HG03103 (cell line): Measurements from ENCODE around the gene TRIM37.
"Not testable (repeated sequence)": the region's sequence is repeated elsewhere in the genome, so short reads cannot be mapped to it uniquely, and the experiment has no call there.

ENCODE experiments used
- ATAC-seq: cut with Tn5 transposase; IDR thresholded peaks from one replicate; pipeline ENCODE4 v1.9.1; 2021; ENCODE audit warnings: low read depth; ENCODE audit not compliant: unreplicated experiment

Gene TRIM37

DNA sequence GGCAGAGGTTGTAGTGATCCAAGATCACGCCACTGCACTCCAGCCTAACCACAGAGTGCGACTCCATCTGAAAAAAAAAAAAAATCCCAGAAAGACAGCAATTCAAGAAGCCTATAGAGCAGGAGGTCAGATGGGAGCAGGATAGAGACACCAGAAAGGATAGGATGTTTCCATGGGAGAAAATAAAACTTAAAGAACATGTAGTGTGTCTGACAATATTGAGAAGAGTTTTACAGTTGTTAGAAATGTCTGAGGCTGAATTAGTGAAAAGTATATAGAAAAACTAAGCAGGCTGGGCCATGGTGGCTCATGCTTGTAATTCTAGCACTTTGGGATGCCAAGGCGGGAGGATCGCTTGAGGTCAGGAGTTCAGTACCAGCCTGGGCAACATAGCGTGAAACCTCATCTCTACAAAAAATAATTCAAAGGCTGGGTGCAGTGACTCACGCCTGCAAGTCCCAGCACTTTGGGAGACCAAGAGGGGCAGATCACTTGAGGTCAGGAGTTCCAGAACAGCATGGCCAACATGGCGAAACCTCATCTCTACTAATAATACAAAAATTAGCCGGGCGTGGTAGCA lies 15.3 kb upstream of the TRIM37 start:
- no peak for ATAC-seq

DNA sequence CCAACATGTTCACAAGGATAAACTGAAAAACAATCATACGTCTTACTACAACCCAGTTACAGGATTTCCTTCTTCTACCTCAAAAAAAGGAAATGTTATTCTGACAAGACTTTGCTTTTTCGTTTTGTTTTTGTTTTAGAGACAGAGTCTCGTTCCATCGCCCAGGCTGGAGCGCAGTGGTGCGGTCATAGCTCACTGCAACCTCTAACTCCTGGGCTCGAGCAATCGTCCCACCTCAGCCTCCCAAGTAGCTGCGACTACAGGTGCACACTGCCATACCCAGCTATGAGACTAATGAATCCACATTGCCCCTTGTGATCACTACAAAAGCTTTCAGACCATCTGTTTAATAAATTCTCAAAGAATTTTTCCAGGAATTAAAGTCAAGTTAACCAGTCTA lies 8.8 kb upstream of the TRIM37 start:
- ATAC-seq, result no peak

DNA sequence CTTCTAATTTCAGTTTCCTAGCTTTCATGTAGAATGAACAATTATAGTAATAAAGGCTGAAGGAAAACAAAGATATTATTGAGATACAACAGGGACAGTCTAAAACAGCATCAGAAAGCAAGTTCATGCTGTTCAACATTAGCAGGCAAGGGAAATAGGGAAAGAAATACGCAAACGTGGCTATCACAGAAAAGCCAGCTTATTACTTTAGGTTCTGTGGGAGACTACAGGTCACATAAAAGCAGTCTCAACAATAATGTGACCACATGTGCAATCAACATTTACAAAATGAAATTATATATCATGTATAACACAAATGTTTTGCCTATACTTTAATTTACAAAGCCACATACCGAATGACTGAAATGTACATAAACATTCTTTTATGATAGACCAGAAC lies 4.9 kb upstream of the TRIM37 start:
- no peak for ATAC-seq

DNA sequence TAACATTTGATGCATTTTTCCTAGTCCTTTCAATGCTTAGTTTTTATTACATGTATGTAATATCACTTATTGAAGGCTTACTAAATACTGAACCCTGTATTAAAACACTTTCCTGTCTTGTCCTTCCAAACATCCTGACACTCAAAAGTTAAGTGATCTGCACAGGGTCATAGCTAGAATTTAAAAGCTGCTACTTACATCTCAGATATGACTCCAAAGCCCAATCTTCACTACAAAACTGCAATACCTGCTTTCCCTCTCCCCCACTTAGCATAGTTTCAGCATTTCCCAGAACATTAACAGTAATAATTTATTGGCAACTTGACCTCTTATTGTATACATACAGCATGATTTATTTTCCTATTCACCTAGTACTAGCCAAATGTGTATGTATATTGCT lies 4.3 kb upstream of the TRIM37 start:
- no peak for ATAC-seq

DNA sequence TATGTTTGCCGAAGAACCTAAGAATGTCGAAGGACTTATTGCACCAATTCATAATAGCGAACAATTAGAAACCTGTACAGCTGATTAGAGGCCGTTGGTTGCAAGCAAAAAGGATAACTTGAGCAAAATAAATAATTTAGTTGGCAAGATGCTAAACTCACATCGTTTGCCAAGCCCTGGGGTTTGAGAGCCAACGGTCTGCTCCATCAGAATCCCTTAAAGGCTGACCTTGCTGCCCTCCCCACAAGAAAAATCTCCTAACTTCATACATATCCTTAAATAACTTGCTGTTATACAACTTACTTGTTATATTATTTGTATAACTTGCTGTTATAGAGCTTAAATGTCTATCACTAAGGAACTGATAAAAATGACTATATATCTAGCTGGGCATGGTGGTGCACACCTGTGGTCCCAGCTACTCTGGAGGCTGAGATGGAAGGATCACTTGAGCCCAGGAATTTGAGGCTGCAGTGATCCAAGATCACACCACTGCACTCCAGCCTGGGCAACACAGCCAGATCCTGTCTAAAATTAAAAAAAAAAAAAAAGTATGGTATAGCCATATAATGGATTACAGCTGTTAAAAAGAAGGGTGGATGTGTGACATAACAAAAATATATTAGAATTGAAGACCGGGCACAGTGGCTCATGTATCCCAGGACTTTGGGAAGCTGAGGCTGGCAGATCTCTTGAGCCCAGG lies 1.9 kb upstream of the TRIM37 start:
- no peak for ATAC-seq

DNA sequence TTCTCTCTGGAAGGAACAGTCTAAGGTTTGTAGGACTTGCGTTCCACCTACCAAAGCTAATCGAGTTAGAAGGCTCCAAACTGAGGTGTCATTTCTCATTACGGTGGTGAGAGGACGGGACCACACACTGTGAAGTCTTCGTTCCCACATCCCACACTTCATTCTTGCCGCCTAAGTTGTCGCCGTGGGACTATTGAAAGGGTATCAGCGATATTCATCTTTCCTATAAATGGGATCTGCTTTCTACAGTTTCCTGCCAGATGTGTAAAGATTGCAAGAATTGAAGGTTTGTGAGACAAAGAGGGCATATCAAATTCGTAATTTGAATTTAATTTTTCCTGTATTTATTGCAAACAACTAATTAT lies 608 bp upstream of the TRIM37 start:
- ATAC-seq, result no peak

DNA sequence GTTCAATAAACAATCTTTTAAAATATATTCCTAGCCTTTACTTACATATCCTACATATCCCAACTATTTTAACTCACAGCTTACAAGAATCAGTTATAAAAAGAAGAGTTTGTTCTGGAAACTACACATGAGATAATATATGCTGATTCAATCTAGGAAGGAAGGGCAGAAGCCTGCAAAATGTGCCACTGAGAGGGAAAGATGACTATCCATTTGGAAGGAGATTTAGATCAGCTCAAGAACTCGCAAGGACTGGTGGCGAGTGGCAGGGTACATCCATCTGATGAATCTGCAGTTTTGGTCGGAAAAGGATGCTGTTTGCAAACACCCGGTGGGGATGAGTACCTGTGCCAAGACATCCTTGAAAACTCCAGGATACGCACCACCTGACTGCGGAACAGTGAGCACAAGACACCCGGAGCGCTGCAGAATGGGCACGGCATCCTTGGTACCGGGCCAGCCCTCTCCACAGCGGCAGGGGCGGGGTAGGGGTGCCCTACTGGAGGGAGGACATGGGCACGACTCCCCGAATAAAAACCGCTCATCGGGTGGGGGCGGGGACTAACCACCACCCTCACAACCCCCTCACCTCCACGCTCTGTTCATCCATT lies 723 bp downstream of the TRIM37 start:
- peak; percentile 8 for ATAC-seq

DNA sequence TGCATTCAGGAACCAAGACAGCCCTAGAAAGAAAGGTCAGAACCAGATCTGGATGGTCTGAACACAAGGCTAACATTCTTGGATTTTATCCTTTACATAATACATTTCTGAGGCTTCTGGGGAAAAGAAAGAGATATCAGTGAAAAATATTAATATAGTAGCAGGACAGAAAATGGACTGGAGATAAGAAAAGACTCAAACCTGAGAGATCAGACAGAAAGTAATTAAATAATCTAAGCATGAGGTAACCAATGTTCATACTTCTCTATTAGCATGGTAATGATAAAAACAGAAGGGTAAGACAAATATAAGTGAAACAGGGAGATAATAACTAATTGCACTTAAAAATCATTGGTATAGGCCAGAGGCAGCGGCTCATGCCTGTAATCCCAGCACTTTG lies 5.5 kb downstream of the TRIM37 start:
- no peak for ATAC-seq

DNA sequence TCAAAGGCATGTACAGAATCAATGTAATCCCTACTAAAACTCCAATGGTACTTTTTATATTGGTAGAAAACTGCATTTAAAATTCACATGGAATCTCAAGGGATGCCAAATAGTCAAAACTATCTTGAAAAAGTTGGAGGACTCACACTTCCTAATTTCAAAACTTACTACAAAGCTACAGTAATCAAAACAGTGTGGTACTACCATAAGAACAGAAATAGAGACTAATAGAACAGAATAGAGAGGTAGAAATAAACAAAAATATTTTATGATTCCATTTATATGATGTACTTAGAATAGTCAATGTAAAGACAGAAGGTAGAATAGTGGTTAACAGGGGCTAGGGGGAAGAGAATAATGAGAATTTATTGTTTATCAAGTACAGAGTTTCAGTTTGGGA lies 8.8 kb downstream of the TRIM37 start:
- ATAC-seq, result no peak

DNA sequence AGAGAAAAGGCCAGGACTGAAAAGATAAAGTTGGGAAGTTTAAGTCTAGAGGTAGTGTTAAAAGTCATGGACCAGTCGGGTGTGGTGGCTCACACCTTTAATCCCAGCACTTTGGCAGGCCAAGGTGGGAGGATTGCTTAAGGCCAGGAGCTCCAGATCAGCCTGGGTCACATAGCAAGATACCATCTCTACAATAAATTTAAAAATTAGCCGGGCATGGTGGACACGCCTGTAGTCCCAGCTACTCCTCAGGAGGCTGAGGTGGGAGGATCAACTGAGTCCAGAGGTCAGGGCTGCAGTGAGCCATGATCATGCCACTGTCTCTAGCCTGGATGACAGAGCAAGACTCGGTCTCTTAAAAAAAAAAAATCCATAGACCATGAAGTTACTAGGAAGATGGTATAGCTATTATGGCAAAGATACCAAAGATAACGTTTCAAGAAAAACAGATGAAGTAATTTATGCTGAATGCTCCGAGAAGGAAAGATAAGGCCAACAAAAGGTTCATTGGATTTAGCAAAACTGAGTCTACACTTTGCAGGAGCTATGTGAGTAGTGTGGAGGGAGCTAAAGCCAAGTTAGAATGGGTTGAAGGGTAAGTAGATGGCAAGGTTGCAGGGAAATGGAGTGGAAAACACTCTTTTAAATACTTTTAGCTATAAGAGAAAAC lies 11.7 kb downstream of the TRIM37 start:
- no peak for ATAC-seq

DNA sequence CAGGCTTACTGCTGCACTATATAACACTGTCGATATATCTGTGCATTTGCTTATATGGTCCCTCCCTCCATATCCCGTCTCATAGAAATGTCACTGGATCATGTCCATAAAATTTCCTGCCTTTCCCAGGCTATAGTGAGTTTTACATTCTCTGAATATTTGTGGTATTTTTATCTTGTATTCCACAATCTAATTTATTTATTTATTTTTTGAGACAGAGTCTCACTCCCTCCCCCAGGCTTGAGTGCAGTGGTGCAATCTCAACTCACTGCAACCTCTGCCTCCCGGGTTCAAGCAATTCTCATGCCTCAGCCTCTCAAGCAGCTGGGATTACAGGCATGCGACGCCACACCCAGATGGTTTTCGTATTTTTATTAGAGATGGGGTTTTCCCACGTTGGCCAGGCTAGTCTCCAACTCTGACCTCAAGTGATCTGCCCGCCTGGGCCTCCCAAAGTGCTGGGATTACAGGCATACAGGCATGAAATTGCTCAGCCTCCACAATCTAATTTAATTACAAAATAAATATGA lies 12.9 kb downstream of the TRIM37 start:
- no peak for ATAC-seq

DNA sequence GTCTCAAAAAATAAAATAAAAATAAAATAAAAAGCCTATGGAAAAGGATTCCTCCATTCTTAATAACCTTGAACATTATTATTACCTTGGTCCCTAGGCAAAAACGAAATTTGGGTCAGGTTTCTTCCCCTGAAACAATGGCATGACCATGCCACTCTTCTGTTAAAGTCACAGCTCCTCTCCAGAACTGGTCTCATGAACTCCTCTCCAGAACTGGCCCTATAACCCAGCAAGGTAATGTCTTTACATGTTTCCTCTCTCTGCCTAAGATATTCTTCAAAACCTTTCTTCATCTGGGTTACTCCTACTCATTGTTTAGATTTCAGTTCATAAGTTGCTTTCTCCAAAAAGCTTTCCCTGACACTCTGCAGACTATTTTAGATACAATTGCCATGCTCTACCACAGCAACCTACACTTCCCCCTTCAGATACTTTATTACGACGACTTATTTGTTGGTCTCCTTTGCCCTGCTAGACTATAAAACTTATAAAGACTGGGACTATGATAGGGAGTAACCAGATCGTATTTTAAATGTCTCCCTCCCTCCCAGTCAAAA lies 13.5 kb downstream of the TRIM37 start:
- no peak for ATAC-seq

DNA sequence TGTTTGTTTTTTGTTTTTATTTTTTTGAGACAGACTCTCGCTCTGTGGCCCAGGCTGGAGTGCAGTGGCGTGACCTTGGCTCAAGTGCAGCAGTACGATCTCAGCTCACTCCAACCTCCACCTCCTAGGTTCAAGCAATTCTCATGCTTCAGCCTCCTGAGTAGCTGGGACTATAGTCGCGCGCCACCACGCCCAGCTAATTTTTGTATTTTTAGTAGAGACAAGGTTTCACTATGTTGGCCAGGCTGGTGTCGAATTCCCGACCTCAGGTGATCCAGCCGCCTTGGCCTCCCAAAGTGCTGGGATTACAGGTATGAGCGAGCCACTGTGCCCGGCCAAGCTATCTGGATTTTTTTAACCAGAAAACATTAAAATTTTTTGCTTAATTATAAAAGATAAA lies 16.1 kb downstream of the TRIM37 start:
- not testable (repeated sequence) for ATAC-seq

DNA sequence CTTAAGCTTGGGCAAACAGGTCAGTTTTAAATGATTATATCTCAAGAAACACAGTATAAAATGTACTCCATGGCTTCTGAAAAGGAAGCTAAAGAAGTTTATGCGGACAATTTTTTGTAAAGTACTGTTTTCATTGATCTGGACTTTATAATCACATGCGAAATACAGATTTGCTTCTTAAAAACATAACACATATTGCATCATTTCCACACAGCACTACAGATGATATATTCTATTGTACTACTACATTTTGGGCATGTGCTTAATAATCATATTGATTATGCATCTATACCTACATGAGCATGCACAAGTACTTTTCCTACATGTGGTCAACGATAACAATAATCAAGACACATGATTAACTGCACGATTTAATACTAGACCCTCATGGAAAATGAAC lies 22.5 kb downstream of the TRIM37 start:
- ATAC-seq, result no peak

DNA sequence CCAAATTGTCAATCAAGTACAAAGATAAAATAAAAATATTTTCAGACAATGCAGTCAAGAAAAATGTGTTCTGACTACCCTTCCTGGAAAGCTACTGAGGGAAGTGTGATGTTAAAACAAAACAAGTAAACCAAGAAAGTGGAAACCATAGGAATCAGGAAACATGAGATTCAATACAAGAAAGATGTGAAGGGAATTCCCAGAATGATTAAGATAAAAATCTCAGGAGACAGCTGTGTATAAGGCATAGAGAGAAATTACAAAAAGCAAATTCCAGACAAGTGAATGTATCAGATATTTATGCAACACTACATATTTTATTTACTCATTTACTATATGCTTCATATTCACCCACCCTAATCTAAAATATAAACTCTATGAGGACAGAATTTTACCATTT lies 32.2 kb downstream of the TRIM37 start:
- no peak for ATAC-seq

DNA sequence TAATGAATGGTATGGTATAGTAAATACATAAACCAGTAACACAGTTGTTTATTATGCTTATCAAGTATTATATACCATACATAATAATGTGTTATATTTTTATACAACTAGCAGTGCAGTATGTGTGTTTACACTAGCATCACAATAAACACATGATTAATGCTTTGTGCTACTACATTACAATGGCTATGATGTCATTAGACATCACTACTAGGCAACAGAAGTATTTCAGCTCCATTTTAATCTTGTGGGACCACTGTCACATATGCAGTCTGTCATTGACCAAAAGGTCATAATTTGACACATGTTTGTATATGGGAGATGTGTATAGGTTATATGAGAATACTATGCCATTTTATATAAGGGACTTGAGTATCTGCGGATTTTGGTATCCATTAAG lies 32.7 kb downstream of the TRIM37 start:
- no peak for ATAC-seq

DNA sequence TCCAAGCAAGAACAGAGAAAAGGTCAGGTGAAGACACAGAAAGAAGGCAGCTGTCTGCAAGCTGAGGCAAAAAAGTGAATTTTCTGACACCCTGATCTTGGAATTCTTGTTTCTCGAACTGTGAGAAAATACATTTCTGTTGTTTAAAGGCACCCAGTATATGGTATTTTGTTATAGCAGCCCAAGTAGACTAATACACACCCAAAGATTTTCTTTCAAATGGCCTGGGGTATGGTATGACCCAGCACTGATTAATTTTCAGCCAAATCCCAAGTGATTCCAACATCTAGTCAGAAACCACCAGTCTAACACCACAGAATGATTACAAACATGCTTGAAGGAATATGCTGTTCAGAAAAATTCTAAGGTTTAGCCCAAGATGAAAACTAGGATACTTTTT lies 36.8 kb downstream of the TRIM37 start:
- no peak for ATAC-seq

DNA sequence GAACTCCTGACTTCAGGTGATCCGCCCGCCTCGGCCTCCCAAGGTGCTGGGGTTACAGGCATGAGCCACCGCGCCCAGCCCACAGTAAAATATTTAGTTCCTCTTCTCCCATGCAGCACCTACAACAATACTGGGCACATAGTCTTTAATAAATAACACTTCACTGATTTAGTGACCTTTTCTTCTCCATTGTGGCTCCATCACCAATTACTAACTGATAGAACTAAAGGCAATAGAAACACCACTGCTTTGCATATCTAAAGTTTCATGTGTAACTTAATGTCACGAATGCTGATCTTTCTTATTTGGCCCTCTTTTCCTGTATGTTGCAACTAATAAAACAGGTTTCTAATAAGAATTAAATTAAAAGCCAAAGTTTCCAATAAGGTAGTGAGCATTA lies 38.9 kb downstream of the TRIM37 start:
- no peak for ATAC-seq

DNA sequence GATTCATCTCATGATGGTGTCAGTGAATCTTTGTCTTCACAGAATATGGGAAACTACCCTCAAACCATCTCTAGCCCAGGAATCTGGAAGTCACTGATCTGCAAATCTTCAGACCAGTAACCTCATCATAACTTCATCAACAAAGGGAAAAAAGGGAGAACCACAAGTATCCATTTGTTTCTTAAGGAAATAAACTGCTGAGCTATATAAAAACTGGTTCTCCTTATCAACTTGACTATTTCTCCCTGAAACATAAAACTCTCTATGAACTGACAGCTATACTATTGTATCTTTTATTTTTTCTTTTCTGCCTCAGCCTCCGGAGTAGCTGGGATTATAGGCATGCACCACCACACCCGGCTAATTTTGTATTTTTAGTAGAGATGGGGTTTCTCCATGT lies 39.3 kb downstream of the TRIM37 start:
- ATAC-seq, result no peak

DNA sequence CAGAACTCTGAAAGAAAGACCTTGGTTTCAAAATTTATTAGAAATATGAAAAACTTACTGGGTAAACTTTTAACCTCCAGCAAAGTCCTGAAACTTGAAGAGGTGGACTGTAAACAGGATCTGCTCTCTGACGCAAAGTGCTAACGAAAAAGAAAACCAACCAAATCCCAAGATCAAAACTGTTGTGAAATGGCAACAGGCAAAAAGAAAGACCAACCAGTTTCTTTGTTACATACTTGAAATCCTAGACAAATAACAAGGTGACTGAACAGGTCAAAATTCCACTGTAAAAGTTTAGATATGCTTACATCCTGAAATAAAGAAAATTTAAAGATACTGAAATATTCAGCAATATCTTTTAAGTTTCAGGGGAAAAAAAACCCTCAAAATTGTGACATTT lies 44.2 kb downstream of the TRIM37 start:
- no peak for ATAC-seq

DNA sequence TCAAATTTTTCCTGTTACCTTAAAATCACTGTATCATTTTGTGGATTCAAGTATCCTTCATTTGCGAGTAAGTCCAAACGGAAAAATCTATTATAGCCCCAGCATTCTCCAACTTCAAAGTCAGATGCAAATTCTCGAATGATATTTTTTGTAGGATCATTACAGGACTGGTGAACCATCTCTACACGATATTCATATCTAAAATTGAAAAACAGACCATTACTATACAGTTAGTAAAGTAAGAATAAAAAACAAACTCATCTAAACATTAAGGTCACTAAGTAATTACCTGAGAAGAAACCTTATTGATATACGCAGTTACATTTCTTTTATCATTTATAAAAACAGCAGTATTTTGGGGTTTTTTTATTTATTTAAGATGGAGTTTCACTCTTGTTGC lies 49.8 kb downstream of the TRIM37 start:
- no peak for ATAC-seq
